ENCODE results near the gene UCK2.

The UCK2 gene

DNA sequence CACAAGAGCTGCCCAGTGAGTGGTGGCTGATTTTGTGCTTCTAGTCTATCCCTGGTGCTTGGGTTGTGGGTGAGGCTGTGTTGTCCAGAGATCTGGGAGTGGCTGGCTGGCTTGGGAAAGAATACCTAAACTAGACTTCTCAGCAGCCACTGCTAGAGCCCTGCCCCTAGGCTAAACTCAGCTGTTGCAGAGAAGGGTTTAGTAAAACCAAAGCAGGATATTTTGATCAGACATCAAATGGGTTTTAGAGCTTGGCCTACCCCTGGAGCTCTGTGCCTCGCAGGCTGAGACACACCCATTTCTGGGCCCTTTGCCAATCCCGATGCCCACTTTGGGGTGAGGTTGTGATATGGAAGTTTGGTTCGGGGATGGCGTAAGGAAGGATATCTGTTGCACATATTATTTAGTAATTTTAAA lies 88.5 kb downstream of the UCK2 start:
- TF ChIP-seq, protein P1, sequence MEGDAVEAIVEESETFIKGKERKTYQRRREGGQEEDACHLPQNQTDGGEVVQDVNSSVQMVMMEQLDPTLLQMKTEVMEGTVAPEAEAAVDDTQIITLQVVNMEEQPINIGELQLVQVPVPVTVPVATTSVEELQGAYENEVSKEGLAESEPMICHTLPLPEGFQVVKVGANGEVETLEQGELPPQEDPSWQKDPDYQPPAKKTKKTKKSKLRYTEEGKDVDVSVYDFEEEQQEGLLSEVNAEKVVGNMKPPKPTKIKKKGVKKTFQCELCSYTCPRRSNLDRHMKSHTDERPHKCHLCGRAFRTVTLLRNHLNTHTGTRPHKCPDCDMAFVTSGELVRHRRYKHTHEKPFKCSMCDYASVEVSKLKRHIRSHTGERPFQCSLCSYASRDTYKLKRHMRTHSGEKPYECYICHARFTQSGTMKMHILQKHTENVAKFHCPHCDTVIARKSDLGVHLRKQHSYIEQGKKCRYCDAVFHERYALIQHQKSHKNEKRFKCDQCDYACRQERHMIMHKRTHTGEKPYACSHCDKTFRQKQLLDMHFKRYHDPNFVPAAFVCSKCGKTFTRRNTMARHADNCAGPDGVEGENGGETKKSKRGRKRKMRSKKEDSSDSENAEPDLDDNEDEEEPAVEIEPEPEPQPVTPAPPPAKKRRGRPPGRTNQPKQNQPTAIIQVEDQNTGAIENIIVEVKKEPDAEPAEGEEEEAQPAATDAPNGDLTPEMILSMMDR (IDR thresholded peaks at IDR 0.05; ENCODE audit: low read depth, low read length, missing control alignments): no peak
- H3K4me3 ChIP-seq (replicated peaks; ENCODE audit: low read depth, low read length): no peak overlapping the region
- no peak for DNase-seq (ENCODE audit: extremely low read depth, low read depth)

DNA sequence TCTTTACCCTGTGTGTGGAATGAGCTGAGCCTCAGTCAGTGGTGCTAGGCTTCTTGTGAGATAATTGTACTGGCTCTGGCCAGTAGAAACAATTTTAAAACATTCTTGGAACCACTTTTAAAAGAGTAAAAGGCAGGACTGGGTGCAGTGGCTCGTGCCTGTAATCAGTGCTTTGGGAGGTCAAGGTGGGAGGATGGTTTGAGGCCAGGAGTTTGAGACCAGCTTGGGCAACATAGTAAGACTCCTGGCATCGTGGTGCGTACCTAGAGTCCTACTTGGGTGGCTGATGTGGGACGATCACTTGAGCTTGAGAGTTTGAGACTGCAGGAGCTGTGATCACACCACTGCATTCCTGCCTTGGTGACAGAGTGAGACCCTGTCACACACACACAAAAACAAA lies 89.8 kb downstream of the UCK2 start:
- DNase-seq (ENCODE audit: extremely low read depth, low read depth): no peak

DNA sequence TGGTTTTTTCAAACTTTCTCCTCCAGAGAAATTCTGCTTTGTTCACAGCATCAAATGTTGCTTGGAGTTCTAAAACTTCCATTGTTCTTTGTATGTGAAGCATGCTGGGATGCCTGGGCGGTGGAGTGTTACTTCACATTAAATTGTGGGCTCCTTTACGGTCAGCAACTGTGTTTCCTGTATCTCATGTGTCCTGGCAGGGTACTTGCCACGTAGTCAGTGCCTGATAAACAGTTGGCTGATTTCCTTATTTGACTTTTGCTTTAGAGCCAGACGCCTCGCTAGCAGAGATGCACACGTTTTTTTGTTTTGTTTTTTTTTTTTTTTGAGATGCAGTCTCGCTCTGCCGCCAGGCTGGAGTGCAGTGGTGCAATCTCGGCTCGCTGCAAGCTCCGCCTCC lies 96.7 kb downstream of the UCK2 start:
- no peak overlapping the region for H3K4me3 ChIP-seq (replicated peaks; ENCODE audit: low read depth, low read length)
- no peak for DNase-seq (ENCODE audit: extremely low read depth, low read depth)
- TF ChIP-seq, protein P1 (IDR thresholded peaks at IDR 0.05; ENCODE audit: low read depth, low read length, missing control alignments): no peak

More for the DNA sequence above, 89.8 kb downstream of the UCK2 start:
- H3K4me3 ChIP-seq (replicated peaks; ENCODE audit: low read depth, low read length): no peak overlapping the region
- TF ChIP-seq, protein P1 (IDR thresholded peaks at IDR 0.05; ENCODE audit: low read depth, low read length, missing control alignments): no peak

DNA sequence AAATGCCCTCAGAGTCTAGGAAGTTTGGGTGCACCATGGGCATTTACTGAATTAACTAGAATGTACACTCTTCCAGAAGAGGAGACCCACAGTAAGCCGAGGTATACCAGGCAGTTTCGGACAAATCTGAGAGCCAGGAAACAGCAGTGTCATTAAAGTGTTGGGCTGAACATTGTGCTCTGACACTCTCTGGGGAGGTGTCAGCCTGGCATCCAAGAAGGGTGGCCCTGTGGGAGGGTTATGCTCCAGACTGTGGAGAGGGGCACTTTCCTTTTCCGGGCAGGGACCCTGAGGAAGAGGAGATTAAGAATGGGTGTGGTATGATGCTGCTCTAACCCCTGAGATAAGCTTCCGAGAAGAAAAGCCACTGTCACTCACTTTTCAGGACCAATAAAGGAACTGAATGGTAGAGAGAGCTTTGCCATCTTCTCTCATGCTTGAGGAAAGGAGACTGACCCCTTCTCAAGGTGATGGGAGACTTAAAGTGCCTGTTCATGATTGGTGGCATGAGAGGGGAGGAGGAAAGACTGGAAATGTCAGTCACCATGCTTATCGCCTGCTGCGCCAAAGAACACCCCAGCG lies 98.2 kb downstream of the UCK2 start:
- H3K4me3 ChIP-seq (replicated peaks; ENCODE audit: low read depth, low read length): no peak overlapping the region
- DNase-seq (ENCODE audit: extremely low read depth, low read depth): no peak
- TF ChIP-seq, protein P1 (IDR thresholded peaks at IDR 0.05; ENCODE audit: low read depth, low read length, missing control alignments): no peak

DNA sequence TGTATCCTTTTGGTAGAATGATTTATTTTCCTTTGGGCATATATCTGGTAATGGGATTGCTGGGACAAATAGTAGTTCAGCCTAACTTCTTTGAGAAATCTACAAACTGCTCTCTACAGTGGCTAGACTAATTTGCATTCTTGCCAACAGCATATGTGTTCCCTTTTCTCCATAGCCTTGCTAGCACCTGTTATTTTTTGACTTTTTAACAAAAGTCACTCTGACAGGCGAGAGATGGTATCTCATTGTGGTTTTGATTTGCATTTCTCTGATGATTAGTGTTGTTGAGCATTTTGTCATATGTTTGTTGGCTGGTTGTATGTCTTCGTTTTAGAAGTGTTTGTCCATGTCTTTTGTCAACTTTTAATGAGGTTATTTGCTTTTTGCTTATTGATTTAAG lies 99.8 kb downstream of the UCK2 start:
- TF ChIP-seq, protein P1 (IDR thresholded peaks at IDR 0.05; ENCODE audit: low read depth, low read length, missing control alignments): no peak
- H3K4me3 ChIP-seq (replicated peaks; ENCODE audit: low read depth, low read length): no peak overlapping the region
- DNase-seq (ENCODE audit: extremely low read depth, low read depth): no peak

DNA sequence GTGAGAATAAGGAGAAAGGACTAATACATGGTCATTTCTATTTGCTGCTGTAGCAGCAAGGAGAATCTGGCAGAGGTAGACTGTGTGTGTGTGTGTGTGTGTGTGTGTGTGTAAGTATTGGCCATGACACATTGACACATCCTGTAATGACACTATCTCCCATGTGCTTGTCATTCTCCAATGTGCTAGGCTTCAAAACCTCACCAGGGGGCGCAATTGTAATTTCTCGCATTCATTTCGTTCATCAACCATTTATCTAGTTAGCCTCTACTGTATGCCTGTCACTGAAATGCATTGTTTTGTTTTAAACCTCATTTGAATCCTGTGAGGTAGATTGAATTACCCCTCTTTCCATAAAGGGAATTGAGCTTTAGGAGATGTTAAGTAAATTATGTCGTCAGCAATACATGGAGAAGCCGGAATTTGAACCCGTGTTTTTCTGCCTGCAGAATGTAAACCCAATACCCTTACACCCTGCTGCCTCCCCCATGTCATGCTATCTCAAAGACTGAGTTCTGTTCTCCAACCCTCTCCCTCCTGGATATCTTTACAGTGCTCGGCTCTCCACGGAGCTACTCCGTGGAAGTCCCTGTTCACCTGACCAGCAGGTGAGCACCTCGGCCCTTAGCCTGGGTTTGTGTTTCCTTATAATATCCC lies 100.8 kb downstream of the UCK2 start:
- DNase-seq (ENCODE audit: extremely low read depth, low read depth): peak; percentile 63
- TF ChIP-seq, protein P1 (IDR thresholded peaks at IDR 0.05; ENCODE audit: low read depth, low read length, missing control alignments): peak; percentile 67
- no peak overlapping the region for H3K4me3 ChIP-seq (replicated peaks; ENCODE audit: low read depth, low read length)
